Renal cortical epithelial cell (primary cell): Measurements from ENCODE around the gene KLF2. TPM values are rescaled to one million over a fixed set of nuclear protein-coding genes. Genes with fewer than 3 reads are reported as not detected.

Source experiments
- DNase-seq: peaks from one replicate; pipeline ENCODE4 v3.0.0-alpha.2; 2011; ENCODE audit warnings: low read depth
- total RNA-seq: library from RNA; depleted of rRNA; stranded (reverse); fragments of >200 nt; gene quantifications from 2 replicates; pipeline ENCODE4 v1.2.3, GENCODE V29; 2014

The KLF2 gene
- total RNA-seq, 1 donor from 2014 or later = 0.45 TPM

- no peak for DNase-seq
Measured at GRCh38 chr19:16376649-16377048, 52.0 kb downstream of the KLF2 start.

- no peak for DNase-seq
Measured at GRCh38 chr19:16377521-16377920, 52.9 kb downstream of the KLF2 start.

Other genes with a start within 250 kb of the KLF2 start
- 607 and 845 TPM in 2 replicates for gene TPM4, start 248.3 kb upstream of the KLF2 start, total RNA-seq
- gene RAB8A, start 212.9 kb upstream of the KLF2 start, total RNA-seq = 72.4 and 82.0 TPM in 2 replicates
- 0.05 and 6.3 TPM in 2 replicates for gene HSH2D, start 181.1 kb upstream of the KLF2 start, total RNA-seq
- not detected in 2 replicates for gene CIB3, start 151.3 kb upstream of the KLF2 start, total RNA-seq
- 173 and 192 TPM in 2 replicates for gene FAM32A, start 139.4 kb upstream of the KLF2 start, total RNA-seq
- 53.7 and 144 TPM in 2 replicates for gene AP1M1, start 126.9 kb upstream of the KLF2 start, total RNA-seq
- gene EPS15L1, start 147.1 kb downstream of the KLF2 start, total RNA-seq = 4.0 and 13.3 TPM in 2 replicates
- gene CALR3, start 171.3 kb downstream of the KLF2 start, total RNA-seq = not detected in 2 replicates
- 2.8 and 11.3 TPM in 2 replicates for gene C19orf44, start 171.6 kb downstream of the KLF2 start, total RNA-seq
- 0.87 and 12.5 TPM in 2 replicates for gene CHERP, start 217.6 kb downstream of the KLF2 start, total RNA-seq
- 30.7 and 58.0 TPM in 2 replicates for gene SLC35E1, start 247.6 kb downstream of the KLF2 start, total RNA-seq